ENCODE data around the gene GPATCH2L. TPM values are rescaled to one million over a fixed set of nuclear protein-coding genes. Genes with fewer than 3 reads are reported as not detected.

The GPATCH2L gene
- total RNA-seq, 1 experiment from 2014 or later, result 76.7 TPM

DNA sequence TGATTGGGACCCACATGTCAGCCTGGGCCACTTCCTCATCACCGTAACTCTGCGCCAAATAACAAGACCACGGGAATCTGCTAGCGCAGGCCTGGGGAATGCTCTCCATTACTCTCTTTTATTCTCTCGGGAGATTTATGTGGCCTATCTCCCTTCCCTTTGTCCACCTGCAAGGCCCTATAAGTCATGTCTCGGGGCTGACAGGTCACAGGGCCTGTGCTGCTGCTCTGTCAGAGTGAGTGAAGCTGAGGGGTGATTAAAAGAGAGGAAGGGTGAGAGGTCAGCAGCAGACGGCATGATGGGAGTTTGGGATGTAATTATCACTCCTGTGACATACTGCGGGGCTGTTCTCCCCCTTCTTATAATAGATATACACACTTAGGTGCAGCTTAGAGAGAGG, 26.2 kb upstream of the GPATCH2L start:
- Histone ChIP-seq H3K4me1 (ENCODE audit: insufficient read depth, low read length) (peaks cover 5% of the 10 kb centered on the region; the same call in 1 of the 2 replicates), H2BK120ac (ENCODE audit: low read depth, low read length, poor library complexity, severe bottlenecking) (no peak overlapping the region), H4K20me1 (ENCODE audit: control insufficient read depth, insufficient read depth, insufficient read length) (no peaks in the 10 kb centered on the region), H3K79me2 (ENCODE audit: insufficient read depth, low read length) (no peaks in the 10 kb centered on the region), H2BK20ac (ENCODE audit: low read depth, low read length, poor library complexity, severe bottlenecking) (no peak overlapping the region), H2AK5ac (ENCODE audit: insufficient read length, low read length) (no peak overlapping the region), H3K14ac (ENCODE audit: insufficient read depth, low read length) (no peak overlapping the region), H3K79me1 (ENCODE audit: insufficient read depth, low read depth, low read length, poor library complexity, severe bottlenecking) (no peaks in the 10 kb centered on the region), H3K23ac (ENCODE audit: insufficient read length, low read depth, low read length) (no peak overlapping the region), H3K56ac (ENCODE audit: insufficient read length, low read depth, low read length) (no peak overlapping the region), H2AFZ (ENCODE audit: low read length) (no peak overlapping the region), H2BK15ac (ENCODE audit: low read depth, low read length) (no peak overlapping the region), H3K9me3 (ENCODE audit: control insufficient read depth, low read depth, low read length) (no peaks in the 10 kb centered on the region), H2BK12ac (ENCODE audit: insufficient read length, low read depth, low read length) (no peak overlapping the region), H2BK5ac (ENCODE audit: insufficient read length, low read length) (no peak overlapping the region), H4K8ac (replicated peaks; ENCODE audit: insufficient read length, low read depth, low read length) (no peak overlapping the region), H3K18ac (ENCODE audit: insufficient read length, low read depth, low read length) (no peak overlapping the region), H4K5ac (ENCODE audit: insufficient read length, low read depth, low read length) (no peak overlapping the region), H3K23me2 (ENCODE audit: insufficient read length, low read depth, low read length, poor library complexity, severe bottlenecking) (no peaks in the 10 kb centered on the region), H4K91ac (ENCODE audit: insufficient read length, low read depth, low read length) (no peak overlapping the region), H3T11ph (ENCODE audit: low read length) (no peak overlapping the region), H3K4me2 (ENCODE audit: insufficient read depth, insufficient read length, low read length) (no peak overlapping the region), H3K27me3 (ENCODE audit: insufficient read depth, low read length) (no peaks in the 10 kb centered on the region; the same call in 1 of the 2 replicates), H3K9ac (ENCODE audit: extremely low read depth, insufficient read length, low read length) (no peak overlapping the region), H3K4ac (ENCODE audit: low read depth, low read length) (no peak overlapping the region), H3K27ac (ENCODE audit: insufficient read length, low read depth, low read length) (no peak overlapping the region)
- H3K9me3 Mint-ChIP-seq, result no peaks in the 10 kb centered on the region
- no peak overlapping the region for H3K4me3 Mint-ChIP-seq
- no peaks in the 10 kb centered on the region; a peak in 1 of 7 replicates for H3K36me3 Mint-ChIP-seq (ENCODE audit: insufficient read depth in 1 of 3, low read depth in 3 of 3)
- no CpG with 5 or more reads among the region's 8 CpGs for WGBS (ENCODE audit: extremely low coverage, insufficient read length, low lambda C conversion rate)
- peaks cover 24% of the 10 kb centered on the region for H3K27me3 Mint-ChIP-seq (ENCODE audit: low read depth)
- H3K4me1 Mint-ChIP-seq, result peaks cover 9 to 20% of the 10 kb centered on the region in 2 experiments
- no peak for DNase-seq
- no peak overlapping the region for H3K27ac Mint-ChIP-seq
- TF ChIP-seq, protein P1, sequence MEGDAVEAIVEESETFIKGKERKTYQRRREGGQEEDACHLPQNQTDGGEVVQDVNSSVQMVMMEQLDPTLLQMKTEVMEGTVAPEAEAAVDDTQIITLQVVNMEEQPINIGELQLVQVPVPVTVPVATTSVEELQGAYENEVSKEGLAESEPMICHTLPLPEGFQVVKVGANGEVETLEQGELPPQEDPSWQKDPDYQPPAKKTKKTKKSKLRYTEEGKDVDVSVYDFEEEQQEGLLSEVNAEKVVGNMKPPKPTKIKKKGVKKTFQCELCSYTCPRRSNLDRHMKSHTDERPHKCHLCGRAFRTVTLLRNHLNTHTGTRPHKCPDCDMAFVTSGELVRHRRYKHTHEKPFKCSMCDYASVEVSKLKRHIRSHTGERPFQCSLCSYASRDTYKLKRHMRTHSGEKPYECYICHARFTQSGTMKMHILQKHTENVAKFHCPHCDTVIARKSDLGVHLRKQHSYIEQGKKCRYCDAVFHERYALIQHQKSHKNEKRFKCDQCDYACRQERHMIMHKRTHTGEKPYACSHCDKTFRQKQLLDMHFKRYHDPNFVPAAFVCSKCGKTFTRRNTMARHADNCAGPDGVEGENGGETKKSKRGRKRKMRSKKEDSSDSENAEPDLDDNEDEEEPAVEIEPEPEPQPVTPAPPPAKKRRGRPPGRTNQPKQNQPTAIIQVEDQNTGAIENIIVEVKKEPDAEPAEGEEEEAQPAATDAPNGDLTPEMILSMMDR (conservative IDR thresholded peaks at IDR 0.05), result no peak

All from H9 (cell line).